ENCODE results near the gene ALK.

ALK gene

DNA sequence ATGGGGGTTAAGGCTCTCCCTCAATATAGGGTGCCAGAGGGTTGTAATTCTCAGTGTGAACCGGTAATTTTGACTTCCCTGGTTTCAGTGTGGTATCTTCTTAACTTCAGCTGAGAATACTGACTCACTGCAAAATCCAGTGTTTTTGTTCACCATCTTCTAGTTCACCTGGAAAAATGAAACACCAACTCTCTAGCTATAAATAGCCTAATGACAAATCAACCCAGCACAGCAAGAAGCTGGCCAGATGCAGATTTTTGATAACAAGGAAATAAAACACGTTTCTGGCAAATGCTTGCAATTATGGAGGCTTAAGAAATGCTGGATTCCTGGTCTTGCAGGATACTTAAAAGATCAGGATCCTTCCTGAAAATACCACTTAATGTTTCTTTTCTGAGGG, 613.9 kb downstream of the ALK start:
- peak; percentile 18 for DNase-seq

DNA sequence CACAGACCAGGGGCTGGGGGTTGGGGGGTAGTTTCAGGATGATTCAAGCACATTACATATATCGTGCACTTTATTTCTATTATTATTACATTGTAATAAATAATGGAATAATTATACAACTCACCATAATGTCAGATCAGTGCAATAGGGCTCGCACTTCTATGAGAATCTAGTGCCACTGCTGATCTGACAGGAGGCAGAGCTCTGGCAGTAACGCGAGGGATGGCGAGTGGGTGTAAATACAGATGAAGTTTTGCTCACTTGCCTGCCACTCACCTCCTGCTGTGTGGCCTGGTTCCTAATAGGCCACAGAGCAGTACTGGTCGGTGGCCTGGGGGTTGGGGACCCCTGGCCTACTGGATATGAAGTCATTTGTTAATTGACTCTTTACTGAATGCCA, 615.6 kb downstream of the ALK start:
- no peak for DNase-seq

DNA sequence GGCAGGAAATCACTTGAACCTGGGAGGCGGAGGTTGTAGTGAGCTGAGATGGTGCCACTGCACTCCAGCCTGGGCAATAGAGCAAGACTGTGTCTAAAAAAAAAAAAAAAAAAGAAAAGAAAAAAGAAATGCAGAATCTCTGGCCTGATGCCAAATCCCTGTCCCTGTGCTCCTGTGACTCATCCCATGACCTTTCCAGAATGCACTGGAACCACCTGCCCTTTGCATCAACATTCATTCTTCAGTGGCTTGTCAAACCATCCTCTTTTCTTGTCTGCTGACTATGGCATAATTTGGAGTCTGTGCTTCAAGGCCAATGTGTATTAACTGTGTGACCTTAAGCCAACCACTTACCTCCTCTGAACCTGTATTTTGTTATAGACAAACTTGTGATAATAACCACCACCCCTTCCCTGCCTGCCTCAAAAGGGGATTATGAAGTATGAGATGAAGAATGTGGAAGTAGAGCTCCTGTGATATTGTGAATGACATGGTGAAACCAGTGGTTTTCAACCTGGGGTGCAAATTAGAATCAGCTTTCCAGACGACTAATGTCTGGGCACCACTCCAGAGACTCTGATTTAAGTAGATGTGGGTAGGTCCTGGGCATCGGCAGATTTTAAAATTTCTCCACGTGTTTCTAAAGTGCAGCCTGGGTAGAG, 616.9 kb downstream of the ALK start:
- DNase-seq: peak; percentile 37

DNA sequence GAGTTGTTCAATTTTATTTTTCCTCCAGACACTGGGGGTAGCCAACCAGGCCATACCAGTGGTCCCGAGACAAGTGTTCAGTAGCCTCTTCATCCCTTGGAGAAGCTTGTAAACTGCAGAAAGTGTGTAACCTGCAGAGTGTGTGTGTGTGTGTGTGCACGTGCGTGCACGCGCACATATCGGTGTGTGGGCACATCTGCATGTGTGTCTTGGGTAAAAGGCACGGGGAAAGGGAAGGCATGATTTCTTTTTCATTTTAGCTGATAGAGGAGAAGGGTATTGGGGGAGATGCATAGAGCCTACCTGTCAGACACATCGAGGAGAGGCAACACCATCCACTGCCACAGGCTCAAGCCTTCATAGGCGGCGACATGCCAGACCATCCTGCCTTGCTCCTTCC, 624.8 kb downstream of the ALK start:
- DNase-seq: no peak

DNA sequence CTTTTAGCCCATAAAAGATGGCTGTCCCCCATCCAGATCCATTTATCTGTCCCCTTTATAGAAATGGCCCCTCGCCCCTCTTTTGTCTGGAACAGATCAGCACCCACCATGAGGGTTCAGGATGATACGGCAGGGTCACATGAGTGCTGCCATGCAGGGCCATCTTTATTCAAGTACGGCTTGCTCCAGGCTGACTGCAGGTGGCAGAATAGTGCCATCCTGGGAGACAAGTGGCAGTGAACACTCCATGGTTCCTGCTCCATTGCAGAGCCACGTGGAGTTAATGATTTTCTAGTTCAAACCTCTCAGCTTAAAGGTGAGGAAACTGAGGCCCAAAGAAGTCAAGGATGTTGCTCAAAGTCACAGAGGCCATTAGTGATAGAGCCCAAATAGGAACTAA, 625.5 kb downstream of the ALK start:
- DNase-seq: peak; percentile 14

DNA sequence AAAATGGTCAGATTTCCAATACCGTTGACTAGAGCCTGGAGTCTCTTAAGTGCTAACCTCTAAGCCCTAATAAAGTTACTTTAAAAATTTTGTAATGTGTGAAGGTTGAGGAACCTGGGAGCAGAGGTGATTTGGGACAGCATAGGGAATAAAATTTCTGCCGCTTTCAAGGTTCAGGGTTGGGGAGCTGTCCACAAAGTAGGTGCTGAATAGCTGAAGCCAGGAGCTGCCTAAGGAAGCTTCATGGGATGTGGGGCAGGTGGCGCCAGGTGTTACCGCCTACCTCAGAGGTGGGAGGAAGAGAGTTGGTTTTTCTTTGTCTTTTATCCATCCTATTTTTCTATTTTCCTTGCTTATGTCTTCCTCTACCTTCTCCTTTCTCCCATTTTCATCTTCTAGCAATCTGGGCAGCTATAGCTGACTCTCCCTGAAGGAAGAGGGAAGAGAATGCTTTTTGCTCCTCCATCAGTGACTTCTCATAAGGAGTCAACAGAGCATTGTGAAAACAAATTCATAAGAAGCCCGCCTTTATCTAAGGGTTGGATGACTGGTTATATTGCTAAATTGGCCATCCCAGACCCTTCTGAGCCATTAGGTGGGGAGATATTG, 627.5 kb downstream of the ALK start:
- DNase-seq: peak; percentile 30

DNA sequence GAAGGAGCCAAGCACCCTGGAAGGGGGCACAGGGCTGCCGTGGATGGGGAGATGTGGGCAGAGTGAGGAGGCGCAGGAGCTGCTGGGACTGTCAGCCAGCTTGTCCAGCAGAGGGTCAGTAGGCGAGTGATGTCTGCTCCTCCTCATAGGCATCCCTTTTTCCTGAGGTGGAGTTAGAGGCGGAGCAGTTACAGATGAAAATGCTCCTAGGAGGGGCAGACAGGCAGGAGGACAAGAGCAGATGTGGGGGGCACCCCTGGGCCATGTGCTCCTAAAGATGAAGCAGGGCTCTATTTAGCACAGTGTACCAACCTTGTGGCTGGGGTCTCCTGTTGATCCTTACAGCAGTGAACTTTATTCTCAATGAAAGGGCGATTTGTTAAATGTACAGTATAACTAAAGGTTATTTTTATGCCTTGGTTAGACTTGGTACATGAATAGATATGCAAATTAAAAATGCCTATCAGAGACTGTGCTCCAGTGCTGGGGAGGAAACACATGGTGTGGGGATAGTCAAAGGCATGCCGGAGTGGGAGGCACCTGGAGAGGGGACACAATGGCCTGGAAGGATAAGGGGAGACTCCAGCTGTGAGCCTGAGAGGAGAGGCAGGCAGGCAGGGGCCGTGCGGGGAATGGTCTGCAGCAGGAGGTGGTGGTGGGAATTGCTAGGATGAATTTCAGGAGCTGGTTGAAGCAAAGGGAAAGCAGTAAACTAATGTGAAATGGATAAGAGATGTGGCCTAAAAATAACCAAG, 630.9 kb downstream of the ALK start:
- no peak for DNase-seq

DNA sequence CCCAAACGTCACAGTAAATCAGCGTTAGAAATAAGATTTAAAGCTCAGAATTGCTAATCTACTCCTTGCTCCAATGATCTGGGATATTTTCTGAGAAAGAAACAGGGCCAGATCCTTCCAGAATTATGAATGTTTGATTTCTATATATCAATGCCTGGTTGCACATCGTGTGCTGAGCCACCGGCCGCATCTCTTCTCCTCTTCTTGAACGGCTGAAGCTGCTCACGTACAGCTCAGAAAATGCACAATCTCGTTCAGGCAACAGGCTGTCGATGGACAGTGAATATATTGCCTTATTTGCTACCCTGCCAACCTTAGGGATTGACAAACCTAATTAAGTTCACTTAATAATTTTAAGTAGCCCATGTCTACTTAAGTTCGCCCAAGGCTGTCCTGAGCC, 636.7 kb downstream of the ALK start:
- DNase-seq: no peak

DNA sequence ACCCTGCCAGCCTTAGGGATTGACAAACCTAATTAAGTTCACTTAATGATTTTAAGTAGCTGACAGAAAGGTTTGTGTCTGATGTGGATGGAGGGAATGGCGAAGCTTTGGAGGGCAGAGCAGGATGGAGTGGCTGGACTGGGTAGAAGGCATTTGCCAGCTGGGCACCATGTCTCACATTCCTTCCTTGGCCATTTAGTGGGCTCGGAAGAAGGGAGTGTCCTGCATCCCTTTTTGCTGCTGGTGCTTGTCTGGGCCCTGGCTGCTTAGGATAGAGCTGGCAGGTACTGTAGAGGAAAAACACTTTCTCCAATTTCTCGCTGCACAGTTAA, 639.5 kb downstream of the ALK start:
- DNase-seq: no peak

DNA sequence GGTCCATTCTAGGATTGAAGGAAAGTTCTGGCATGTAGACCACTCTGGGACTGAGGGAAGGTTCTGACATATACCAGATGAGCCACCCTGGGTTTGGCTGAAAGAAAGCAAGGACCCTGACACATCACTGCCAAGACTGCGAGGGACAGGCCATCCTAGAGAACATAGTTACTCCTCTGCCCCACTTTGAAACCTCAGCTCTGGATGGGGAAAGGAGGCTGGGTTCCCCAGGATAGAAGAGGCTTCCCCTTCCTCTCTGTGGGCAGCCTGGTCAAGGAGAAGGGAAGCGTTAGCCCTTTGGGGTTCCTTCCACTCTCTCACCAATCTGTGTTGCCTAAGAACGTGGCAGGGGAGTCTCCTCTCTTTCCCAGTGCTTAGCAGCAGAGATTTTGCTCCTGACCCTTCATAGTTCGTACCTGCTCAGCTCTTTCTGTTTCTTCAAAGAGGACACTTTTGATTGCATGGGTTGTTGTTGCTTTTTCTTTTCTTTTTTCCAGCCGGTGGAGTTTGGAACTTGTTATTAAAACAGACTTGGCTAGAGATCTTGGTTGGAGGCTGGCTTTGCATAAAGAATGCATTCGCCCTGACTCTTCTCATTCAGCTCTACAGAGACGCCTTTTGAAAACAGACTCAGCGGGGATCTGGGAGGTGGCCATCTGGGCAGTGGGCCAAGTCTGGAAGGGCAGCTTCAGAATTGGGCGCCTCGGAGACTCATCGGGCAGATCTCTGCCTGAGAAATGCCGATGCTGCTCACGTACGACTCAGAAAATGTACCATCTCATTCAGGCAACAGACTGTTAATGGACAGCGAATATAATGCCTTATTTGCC, 640.1 kb downstream of the ALK start:
- DNase-seq: peak; percentile 57

DNA sequence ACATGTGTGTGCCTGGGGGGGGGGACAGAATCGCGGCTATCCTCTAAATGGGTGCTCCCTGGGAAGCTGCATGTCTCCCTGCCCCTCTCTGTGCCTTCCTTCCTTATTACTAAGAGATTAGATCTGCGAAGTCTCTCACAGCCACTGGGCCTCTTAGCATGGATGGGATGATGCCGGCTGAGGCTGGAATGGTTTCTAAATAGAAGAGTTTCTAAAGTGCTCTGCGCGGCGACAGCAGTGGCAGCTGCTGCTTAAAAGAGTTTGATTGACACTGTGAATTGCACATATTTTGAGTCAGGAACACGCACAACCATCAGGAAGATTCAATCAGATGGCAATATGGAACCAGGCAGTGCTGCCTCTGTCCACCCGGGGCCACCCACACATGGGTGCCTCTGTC, 642.4 kb downstream of the ALK start:
- no peak for DNase-seq

DNA sequence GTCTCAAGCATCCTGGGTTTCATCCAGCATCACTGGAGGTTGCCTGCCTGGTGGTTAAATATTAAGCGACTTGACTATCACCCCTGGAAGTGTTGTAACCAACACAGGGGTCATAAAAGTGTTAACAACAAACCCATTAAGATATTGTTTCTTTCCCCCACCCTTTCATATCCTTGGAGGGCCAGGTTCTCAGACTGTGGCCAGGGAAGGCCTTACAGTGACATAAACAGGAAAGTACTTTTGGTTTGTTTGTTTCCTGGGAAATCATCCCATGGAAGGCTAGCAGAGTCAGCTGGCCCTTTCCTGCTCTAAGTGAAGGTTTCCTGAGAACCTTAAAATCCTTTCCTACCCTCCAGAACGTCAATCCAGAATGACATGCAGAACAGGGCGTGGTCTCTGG, 645.2 kb downstream of the ALK start:
- no peak for DNase-seq

DNA sequence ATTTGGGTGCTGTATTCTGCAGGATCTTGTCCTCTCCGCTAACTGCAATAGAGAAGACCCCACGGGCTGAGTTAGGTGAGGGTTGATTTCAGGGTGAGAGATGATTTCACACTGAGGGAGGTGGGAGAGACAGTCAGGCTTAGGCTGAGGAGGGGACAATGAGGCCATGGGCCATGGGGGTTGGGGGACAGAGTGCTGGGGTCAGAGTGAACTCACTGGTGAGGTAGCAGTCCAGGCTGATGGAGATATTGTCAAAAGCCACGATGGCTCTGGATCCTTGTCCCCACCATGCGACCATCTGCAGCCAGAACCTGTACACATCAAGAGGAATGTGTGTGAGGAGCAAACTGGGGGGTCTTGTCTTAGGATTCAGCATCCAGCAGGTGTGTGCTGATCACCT, 646.2 kb downstream of the ALK start:
- DNase-seq: no peak

DNA sequence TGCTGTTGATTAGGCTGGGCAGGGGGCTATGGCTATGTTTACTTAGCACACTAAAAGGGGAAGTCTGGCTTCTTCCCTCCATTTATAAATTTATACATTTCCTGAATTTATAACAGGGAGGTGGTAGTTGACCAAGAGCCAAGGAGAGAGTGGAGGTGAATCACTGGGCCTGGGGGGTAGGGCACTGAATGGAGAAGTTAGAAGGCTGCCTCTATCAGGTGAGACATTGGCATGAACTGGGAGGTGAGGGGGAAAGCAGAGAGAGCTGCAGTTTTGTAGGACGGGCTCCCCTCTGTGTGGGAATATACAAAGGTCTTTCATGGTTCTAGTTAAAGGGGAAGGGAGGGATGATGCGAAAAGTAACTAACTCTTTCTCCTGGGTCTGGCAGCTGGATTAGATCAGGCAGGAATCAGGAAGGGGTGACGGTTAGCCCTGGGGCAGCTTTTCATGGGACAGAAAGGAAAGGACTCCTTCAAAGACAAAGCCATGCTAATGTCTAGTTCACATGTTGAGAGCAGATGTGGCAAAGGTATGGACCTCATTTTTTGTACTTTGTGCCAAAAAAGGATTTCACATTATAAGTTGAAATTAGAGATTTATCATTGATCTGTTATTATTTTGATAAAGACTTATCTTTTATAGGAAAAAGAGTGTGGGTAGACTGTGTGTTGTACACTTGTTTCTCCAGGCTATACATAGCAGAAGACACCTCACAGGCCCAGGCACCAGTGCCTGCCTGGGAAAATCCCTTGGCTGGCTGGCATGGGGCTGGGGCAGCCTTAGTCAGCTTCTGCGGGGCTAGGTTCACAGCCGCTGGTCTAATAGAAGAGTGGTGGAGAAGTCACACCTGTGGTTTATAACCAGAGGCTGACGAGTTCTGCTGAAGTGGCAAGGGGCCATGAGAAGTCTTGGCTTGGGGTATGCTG, 647.4 kb downstream of the ALK start:
- no peak for DNase-seq

DNA sequence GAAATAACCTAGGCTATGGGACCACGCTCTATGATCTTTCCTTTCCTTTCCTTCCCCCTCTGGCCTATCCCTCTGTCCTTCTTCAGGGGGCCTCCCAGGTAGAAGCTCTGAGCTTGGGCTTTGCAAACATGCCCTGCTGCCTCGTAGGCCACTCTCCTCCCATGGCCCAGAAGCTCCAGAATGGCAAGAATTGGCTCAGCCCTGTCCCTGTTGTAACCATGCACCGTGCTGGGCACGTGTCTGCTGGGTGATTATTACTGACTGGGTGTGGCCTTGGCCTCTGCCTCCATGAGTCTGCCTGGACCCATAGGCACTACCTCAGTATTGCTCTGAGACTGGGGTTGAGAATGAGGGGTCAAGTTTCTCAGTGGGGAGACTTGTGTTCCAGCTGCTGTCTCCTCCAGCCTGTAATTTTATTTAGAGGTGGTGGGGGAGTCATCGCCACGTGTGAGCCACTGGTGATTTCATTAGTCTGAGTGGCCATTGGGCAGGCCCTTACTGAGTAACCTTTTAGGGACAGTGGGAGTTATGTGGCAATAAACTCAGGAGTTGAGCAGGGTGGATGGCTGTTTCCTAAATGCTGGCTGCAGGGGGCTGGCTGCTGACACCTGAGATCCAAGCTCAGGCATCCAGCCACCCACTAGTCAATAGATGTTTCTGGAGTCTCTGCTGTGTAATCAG, 648.2 kb downstream of the ALK start:
- DNase-seq: no peak

DNA sequence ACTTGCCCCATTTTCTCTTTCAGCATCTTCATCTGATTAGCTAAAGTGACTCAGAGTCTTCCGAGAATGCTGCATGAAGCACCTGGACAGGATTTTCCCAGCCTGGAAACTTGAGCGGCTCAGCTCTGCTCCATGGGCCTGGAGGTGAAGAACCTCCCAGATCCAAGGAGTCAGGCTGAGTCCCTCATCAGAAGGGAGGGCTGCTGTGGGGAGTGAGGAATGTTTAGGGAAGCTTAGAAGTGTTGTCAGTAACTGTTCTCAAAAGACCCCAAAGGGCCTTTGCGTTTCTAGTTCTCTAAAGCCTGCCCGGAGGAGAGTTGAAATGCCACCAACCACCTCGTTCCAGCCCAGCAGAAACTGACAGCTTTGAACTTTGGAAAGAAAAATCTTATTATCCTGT, 649.1 kb downstream of the ALK start:
- no peak for DNase-seq

DNA sequence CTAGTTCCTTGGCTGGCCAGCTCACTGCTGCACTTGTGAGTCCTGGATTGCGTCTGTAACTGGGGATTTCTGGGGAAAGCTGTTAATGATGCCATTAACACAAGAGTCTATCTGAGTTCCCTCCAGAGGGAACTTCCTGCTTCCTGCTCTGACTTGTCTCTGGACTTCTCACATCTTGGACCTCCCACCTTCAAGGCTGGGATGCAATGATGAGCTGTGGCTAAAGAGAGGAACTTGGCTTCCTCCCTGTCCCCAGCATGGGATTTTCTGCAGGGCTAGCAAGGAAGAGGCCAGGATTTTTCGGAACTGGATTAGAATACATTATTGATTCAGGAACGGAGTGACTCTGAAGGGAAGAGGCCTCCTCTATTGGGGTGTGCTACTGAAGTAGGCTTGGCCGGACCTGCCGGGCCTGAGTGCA, 650.7 kb downstream of the ALK start:
- DNase-seq: no peak

DNA sequence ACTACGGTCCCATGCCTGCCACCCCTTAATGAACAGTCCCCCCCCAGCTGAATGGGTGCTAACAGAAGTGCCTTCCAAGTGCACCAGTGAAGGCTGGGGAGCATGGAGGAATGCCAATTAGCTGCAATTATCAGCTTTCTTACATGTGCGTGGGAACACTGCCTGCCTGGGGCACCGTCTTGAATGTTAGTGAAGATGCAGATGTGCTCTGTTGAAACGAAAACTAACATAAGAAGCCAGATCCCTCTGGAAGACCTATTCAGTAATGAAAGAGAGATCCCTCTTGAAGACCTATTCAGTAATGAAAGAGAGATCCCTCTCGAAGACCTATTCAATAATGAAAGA, 651.6 kb downstream of the ALK start:
- no peak for DNase-seq

DNA sequence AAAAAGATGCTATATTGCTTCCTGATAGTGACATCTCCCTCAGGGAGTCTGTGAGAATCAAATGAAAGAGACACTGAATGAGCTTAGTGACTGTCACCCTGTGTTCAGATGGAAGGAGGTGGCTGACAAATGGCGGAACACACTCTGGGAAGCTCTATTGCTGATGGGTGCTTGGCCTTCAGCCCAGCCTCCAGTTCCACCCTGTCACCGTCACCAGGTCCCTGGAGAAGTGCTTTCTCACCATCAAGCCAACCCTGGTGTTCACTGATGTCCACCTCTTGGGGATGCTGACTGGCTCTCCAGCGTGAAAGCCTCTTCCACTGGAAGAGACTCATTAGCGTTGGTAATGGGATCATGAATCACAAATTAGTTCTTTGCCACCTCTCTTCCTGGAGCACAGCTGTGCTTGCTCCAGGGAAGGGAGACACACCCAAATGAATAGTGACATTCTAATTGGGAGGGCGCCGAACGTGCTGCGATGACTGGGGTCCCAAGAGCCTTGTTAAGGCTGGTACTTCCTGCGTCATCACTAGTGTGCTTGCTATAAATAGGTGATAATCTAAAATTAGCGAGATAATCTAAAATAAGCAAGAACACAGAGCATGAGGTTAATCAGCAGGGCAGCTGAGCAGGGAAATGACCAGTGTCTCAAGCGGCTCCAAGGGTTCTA, 652.2 kb downstream of the ALK start:
- no peak for DNase-seq

DNA sequence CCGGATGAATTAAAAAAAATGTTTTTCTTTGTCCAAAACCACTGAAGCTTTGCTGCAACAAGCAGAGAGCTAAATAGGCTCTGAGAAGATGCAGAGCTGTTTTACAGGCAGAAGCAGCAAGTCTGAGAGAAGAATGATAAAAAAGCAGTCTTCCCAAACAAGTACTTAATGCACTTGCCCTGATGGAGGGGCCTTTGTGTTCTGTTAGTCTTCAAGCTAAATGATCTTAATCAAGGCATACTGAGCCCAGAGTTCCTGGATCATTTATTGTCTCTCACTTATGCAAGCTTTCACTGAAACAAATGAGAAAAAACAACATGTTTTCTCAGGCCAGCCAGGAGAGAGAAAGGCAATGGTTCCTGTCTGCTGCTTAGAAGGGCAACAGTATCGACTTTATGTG, 653.7 kb downstream of the ALK start:
- DNase-seq: no peak

DNA sequence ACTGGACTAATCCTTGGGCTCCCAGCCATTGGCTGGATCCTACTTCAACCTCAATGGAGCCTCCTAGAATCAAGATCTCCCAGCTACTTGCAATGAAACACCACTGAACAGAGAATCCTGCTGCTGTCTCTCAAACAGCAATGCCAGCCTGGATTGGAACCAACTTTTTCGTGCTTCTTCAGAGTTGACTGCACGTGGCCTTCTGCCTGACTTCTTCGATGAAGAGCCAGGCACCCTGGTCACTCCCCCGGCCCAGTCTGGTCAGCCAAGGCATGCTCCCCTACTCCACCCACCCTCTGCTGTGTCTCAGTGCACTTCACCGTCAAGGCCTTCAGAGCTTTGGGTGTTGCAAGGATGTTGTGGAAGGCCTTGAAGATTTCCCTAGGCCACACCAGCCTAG, 657.5 kb downstream of the ALK start:
- no peak for DNase-seq

All from fibroblast of skin of right biceps (primary cell).